ENCODE measurements around the gene IFI44. TPM values are rescaled to one million over a fixed set of nuclear protein-coding genes. Genes with fewer than 3 reads are reported as not detected.

Gene IFI44
- total and polyA plus RNA-seq, 2 experiments from 2014 or later = not detected

DNA sequence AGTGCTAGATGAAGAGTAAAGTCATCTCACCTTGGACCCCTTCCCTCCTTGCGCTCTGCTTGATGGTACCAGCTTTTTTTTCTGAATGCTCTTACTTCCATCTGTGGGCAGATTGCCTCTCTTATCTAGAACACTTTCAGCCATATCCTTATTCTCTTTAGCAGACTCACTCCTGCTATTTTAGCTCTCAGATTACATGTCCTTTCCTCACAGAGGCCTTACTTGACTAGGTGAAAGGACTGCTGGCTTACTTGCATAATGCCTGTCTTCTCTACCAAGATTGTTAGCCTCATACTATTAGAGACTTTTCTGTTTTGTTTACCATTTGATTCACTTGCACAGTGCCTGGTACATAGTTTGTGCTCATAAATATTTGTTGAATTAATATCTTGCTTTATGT is 9.3 kb downstream of the IFI44 start:
- DNase-seq (ENCODE audit: low spot score) (peak; percentile 11), ATAC-seq (no peak)
- Histone ChIP-seq H3F3A (replicated peaks; ENCODE audit: low read depth) (no peaks in the 10 kb centered on the region), H3K36me3 (ENCODE audit: insufficient read depth) (no peaks in the 10 kb centered on the region), H3K27ac (ENCODE audit: low read depth) (no peak overlapping the region), H3K4me3 (no peak overlapping the region), H4K20me1 (replicated peaks; ENCODE audit: insufficient read depth) (no peaks in the 10 kb centered on the region), H3K4me2 (no peak overlapping the region), H2AFZ (no peak overlapping the region), H3K4me1 (ENCODE audit: insufficient read depth) (no peaks in the 10 kb centered on the region), H3K79me2 (replicated peaks; ENCODE audit: insufficient read depth) (no peaks in the 10 kb centered on the region), H3K27me3 (ENCODE audit: insufficient read depth) (peaks cover 33% of the 10 kb centered on the region; the same call in 1 of the 2 replicates), H3K9me2 (ENCODE audit: insufficient read depth) (no peaks in the 10 kb centered on the region)
- TF ChIP-seq, protein P1, sequence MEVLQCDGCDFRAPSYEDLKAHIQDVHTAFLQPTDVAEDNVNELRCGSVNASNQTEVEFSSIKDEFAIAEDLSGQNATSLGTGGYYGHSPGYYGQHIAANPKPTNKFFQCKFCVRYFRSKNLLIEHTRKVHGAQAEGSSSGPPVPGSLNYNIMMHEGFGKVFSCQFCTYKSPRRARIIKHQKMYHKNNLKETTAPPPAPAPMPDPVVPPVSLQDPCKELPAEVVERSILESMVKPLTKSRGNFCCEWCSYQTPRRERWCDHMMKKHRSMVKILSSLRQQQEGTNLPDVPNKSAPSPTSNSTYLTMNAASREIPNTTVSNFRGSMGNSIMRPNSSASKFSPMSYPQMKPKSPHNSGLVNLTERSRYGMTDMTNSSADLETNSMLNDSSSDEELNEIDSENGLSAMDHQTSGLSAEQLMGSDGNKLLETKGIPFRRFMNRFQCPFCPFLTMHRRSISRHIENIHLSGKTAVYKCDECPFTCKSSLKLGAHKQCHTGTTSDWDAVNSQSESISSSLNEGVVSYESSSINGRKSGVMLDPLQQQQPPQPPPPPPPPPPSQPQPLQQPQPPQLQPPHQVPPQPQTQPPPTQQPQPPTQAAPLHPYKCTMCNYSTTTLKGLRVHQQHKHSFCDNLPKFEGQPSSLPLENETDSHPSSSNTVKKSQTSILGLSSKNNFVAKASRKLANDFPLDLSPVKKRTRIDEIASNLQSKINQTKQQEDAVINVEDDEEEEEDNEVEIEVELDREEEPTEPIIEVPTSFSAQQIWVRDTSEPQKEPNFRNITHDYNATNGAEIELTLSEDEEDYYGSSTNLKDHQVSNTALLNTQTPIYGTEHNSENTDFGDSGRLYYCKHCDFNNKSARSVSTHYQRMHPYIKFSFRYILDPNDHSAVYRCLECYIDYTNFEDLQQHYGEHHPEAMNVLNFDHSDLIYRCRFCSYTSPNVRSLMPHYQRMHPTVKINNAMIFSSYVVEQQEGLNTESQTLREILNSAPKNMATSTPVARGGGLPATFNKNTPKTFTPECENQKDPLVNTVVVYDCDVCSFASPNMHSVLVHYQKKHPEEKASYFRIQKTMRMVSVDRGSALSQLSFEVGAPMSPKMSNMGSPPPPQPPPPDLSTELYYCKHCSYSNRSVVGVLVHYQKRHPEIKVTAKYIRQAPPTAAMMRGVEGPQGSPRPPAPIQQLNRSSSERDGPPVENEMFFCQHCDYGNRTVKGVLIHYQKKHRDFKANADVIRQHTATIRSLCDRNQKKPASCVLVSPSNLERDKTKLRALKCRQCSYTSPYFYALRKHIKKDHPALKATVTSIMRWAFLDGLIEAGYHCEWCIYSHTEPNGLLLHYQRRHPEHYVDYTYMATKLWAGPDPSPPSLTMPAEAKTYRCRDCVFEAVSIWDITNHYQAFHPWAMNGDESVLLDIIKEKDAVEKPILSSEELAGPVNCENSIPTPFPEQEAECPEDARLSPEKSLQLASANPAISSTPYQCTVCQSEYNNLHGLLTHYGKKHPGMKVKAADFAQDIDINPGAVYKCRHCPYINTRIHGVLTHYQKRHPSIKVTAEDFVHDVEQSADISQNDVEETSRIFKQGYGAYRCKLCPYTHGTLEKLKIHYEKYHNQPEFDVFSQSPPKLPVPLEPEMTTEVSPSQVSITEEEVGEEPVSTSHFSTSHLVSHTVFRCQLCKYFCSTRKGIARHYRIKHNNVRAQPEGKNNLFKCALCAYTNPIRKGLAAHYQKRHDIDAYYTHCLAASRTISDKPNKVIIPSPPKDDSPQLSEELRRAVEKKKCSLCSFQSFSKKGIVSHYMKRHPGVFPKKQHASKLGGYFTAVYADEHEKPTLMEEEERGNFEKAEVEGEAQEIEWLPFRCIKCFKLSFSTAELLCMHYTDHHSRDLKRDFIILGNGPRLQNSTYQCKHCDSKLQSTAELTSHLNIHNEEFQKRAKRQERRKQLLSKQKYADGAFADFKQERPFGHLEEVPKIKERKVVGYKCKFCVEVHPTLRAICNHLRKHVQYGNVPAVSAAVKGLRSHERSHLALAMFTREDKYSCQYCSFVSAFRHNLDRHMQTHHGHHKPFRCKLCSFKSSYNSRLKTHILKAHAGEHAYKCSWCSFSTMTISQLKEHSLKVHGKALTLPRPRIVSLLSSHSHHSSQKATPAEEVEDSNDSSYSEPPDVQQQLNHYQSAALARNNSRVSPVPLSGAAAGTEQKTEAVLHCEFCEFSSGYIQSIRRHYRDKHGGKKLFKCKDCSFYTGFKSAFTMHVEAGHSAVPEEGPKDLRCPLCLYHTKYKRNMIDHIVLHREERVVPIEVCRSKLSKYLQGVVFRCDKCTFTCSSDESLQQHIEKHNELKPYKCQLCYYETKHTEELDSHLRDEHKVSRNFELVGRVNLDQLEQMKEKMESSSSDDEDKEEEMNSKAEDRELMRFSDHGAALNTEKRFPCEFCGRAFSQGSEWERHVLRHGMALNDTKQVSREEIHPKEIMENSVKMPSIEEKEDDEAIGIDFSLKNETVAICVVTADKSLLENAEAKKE (CRISPR knock-in tag; IDR thresholded peaks at IDR 0.05) = no peak
- no peak for TF ChIP-seq JUNB (IDR thresholded peaks at IDR 0.05; ENCODE audit: unreplicated experiment)
- Mint-ChIP-seq H3K4me3 (no peak overlapping the region), H3K9me3 (no peaks in the 10 kb centered on the region), H3K36me3 (ENCODE audit: low read depth) (no peaks in the 10 kb centered on the region), H3K27ac (no peak overlapping the region), H3K4me1 (peaks cover 3% of the 10 kb centered on the region; the same call in 1 of the 3 replicates), H3K27me3 (ENCODE audit: insufficient read depth, low read depth, poor library complexity) (no peaks in the 10 kb centered on the region)

DNA sequence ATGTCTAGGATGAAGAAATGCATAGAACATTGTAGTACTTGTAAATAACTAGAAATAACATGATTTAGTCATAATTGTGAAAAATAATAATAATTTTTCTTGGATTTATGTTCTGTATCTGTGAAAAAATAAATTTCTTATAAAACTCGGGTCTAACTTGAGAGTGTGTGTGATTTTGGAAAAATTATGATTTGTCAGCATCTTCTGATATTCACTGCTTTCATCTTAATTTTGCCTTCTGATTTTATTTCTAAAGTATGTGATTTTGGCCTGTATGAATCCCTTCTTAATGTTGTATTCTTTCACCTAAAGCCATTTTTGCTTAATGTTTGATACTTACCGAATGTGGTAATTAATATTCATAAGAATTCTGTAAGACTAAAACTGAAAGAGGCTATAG is 14.3 kb downstream of the IFI44 start:
- Histone ChIP-seq H3F3A (replicated peaks; ENCODE audit: low read depth) (no peaks in the 10 kb centered on the region), H3K36me3 (ENCODE audit: insufficient read depth) (no peaks in the 10 kb centered on the region), H3K79me2 (replicated peaks; ENCODE audit: insufficient read depth) (no peaks in the 10 kb centered on the region), H3K4me1 (ENCODE audit: insufficient read depth) (no peaks in the 10 kb centered on the region), H3K27ac (ENCODE audit: low read depth) (no peak overlapping the region), H3K4me2 (no peak overlapping the region), H3K4me3 (no peak overlapping the region), H4K20me1 (replicated peaks; ENCODE audit: insufficient read depth) (no peaks in the 10 kb centered on the region), H3K27me3 (ENCODE audit: insufficient read depth) (no peaks in the 10 kb centered on the region), H3K9me2 (ENCODE audit: insufficient read depth) (no peaks in the 10 kb centered on the region), H2AFZ (no peak overlapping the region)
- no peaks in the 10 kb centered on the region; the same call in 2 of the 3 replicates for H3K4me1 Mint-ChIP-seq
- no peak overlapping the region for H3K27ac Mint-ChIP-seq
- ATAC-seq (no peak), DNase-seq (ENCODE audit: low spot score) (no peak)
- no peaks in the 10 kb centered on the region for H3K36me3 Mint-ChIP-seq (ENCODE audit: low read depth)
- H3K4me3 Mint-ChIP-seq = no peak overlapping the region
- no peaks in the 10 kb centered on the region for H3K9me3 Mint-ChIP-seq
- H3K27me3 Mint-ChIP-seq (ENCODE audit: insufficient read depth, low read depth, poor library complexity) = no peaks in the 10 kb centered on the region
- TF ChIP-seq, protein P2, sequence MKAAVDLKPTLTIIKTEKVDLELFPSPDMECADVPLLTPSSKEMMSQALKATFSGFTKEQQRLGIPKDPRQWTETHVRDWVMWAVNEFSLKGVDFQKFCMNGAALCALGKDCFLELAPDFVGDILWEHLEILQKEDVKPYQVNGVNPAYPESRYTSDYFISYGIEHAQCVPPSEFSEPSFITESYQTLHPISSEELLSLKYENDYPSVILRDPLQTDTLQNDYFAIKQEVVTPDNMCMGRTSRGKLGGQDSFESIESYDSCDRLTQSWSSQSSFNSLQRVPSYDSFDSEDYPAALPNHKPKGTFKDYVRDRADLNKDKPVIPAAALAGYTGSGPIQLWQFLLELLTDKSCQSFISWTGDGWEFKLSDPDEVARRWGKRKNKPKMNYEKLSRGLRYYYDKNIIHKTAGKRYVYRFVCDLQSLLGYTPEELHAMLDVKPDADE (IDR thresholded peaks at IDR 0.05) = no peak
- TF ChIP-seq, protein P1 (CRISPR knock-in tag; IDR thresholded peaks at IDR 0.05) = no peak
- no peak for TF ChIP-seq EZH2phosphoT487 (IDR thresholded peaks at IDR 0.05; ENCODE audit: unreplicated experiment)
- TF ChIP-seq CREB1 (CRISPR knock-in tag; IDR thresholded peaks at IDR 0.05; ENCODE audit: low read depth) = no peak

All from GM23338 (cell line).